GM19099 (cell line): ENCODE data around the gene ZNF662.

Experiments
- POLR2A ChIP-seq: IDR thresholded peaks from 3 replicates; pipeline ENCODE4 v1.6.1; 2011; ENCODE audit warnings: low read depth; ENCODE audit not compliant: insufficient read length; ENCODE audit errors: extremely low read depth

The ZNF662 gene

GRCh38 chr3:42906070-42906847 is at the start of gene ZNF662:
Gene ZNF662 (plus strand): TSS chr3:42906142. CDS start chr3:42908115, 1,973 bp downstream.
- no peak for TF ChIP-seq POLR2A

GRCh38 chr3:42856544-42856943 is 49.4 kb upstream of the ZNF662 start:
- no peak for TF ChIP-seq POLR2A

GRCh38 chr3:42864321-42864950 is 41.5 kb upstream of the ZNF662 start:
- TF ChIP-seq POLR2A: no peak

GRCh38 chr3:42865256-42865655 is 40.7 kb upstream of the ZNF662 start:
- no peak for TF ChIP-seq POLR2A

GRCh38 chr3:42867138-42867537 is 38.8 kb upstream of the ZNF662 start:
- TF ChIP-seq POLR2A: no peak

GRCh38 chr3:42868841-42869240 is 37.1 kb upstream of the ZNF662 start:
- TF ChIP-seq POLR2A: no peak

- no peak for TF ChIP-seq POLR2A
Measured at GRCh38 chr3:42871592-42872196, 34.2 kb upstream of the ZNF662 start.

GRCh38 chr3:42872718-42873117 is 33.2 kb upstream of the ZNF662 start:
- TF ChIP-seq POLR2A: no peak

- TF ChIP-seq POLR2A: no peak
Measured at GRCh38 chr3:42873221-42873982, 32.5 kb upstream of the ZNF662 start.

- no peak for TF ChIP-seq POLR2A
Measured at GRCh38 chr3:42874749-42875148, 31.2 kb upstream of the ZNF662 start.

GRCh38 chr3:42875325-42876151 is 30.4 kb upstream of the ZNF662 start, which contains the start of gene CYP8B1:
Gene CYP8B1 (minus strand): TSS chr3:42875879. CDS start chr3:42875816, 63 bp downstream.
- no peak for TF ChIP-seq POLR2A

- no peak for TF ChIP-seq POLR2A
Measured at GRCh38 chr3:42876401-42876800, 29.5 kb upstream of the ZNF662 start.

GRCh38 chr3:42876940-42877720 is 28.8 kb upstream of the ZNF662 start:
- TF ChIP-seq POLR2A: no peak

- no peak for TF ChIP-seq POLR2A
Measured at GRCh38 chr3:42877881-42878280, 28.1 kb upstream of the ZNF662 start.

GRCh38 chr3:42880183-42880582 is 25.8 kb upstream of the ZNF662 start:
- TF ChIP-seq POLR2A: no peak
